Heart right ventricle (tissue), 16 donors: Measurements from ENCODE around the gene CEP20. TPM values are rescaled to one million over a fixed set of nuclear protein-coding genes. Genes with fewer than 3 reads are reported as not detected.
A peak's percentile ranks its signal among the peaks of the same experiment; 100 is the strongest.

Experiments
- ATAC-seq, 8 donors: fragments of 200-7000 bp; cut with Tn5 transposase; one replicate each; pipeline ENCODE4 v1.9.1; 2020; ENCODE audit warnings: mild to moderate bottlenecking in 8 of 8, moderate library complexity in 8 of 8, moderate number of reproducible peaks in 1 of 8
- DNase-seq, 2 donors: peaks; one replicate each; pipeline ENCODE4 v3.0.0-alpha.2; 2020
- H3K27ac ChIP-seq, 10 donors: fragments of 200-600 bp; sonication (generic) in 2 of 10; one replicate each; pipeline versions ENCODE4 v1.5.0 to v1.8.0; 2020 to 2022; ENCODE audit warnings: mild to moderate bottlenecking in 3 of 10
- H3K27me3 ChIP-seq, 7 donors: fragments of 200-600 bp; one replicate each; pipeline ENCODE4 v1.8.0; 2021 to 2022; ENCODE audit warnings: mild to moderate bottlenecking in 2 of 7
- H3K36me3 ChIP-seq, 9 donors: fragments of 200-600 bp; sonication (generic) in 1 of 9; one replicate each; pipeline versions ENCODE4 v1.5.0 to v1.8.0; 2020 to 2022; ENCODE audit warnings: mild to moderate bottlenecking in 2 of 9
- H3K4me1 ChIP-seq, 9 donors: fragments of 200-600 bp; sonication (generic) in 1 of 9; one replicate each; pipeline versions ENCODE4 v1.5.0 to v1.8.0; 2020 to 2022; ENCODE audit warnings: mild to moderate bottlenecking in 4 of 9
- H3K4me3 ChIP-seq, 10 donors: fragments of 200-600 bp; sonication (generic) in 2 of 10; one replicate each; pipeline versions ENCODE4 v1.5.0 to v1.8.0; 2020 to 2022; ENCODE audit warnings: mild to moderate bottlenecking in 7 of 10, moderate library complexity in 2 of 10
- H3K9me3 ChIP-seq, 11 donors: fragments of 200-600 bp in 10 of 11; sonication (generic) in 2 of 11; one replicate each; pipeline versions ENCODE4 v1.5.0 to v1.8.0; 2013 to 2022; ENCODE audit warnings: mild to moderate bottlenecking in 2 of 11, control low read depth in 1 of 11, moderate library complexity in 1 of 11
- WGBS, 2 donors: extraction: QIAGEN DNeasy Blood & Tissue Kit; methylation state at CpG; one replicate each; pipeline ENCODE4 v1.1.7; 2013; ENCODE audit warnings: inconsistent platforms in 1 of 2; 5-methylcytosine and 5-hydroxymethylcytosine counted together
- intact Hi-C, 10 donors: fragments of 100-400 bp; cut with DNase I; formaldehyde crosslinking; loops; one replicate each; pipeline versions ENCODE4 v1.11.1 to v1.14.2; 2022
- polyA plus RNA-seq, 2 donors: library from polyadenylated mRNA; stranded (reverse); fragments of 200-250 nt; gene quantifications; one replicate each; pipeline ENCODE4 v1.2.3, GENCODE V29; 2013
- total RNA-seq, 10 donors: library from RNA; stranded (reverse); fragmentation: NEBNext Ultra II Directional in 3 of 10; extraction: Animal tissue kit (Norgen Biotek cat#: 25700) in 3 of 10; gene quantifications; one replicate each; pipeline versions ENCODE4 v1.2.1 to v1.2.4, GENCODE V29; 2021 to 2023
- TF ChIP-seq, protein P1 (sequence below), 9 donors: fragments of 200-600 bp; sonication (generic) in 2 of 9; IDR thresholded peaks; one replicate each; pipeline versions ENCODE4 v1.5.0 to v1.8.0; 2021 to 2022; ENCODE audit warnings: antibody characterized with exemption in 9 of 9, mild to moderate bottlenecking in 5 of 9, moderate library complexity in 1 of 9
- donor health status: Arrhythmogenic right ventricular cardiomyopathy.
- donor health status: ischemic (EF 13 %, LVEDD 7.1; RV severe dilation, severe dysfunction).
- donor health status: healthy with polysubstance abuse.
- donor health status: DM: no; HTN: yes; CAD: no.
- donor health status: DM: no; HTN: no; CAD: no.
- donor health status: ischemic (EF 25% LVEDD 6.9; RV normal size, moderate dysfunction).
- donor health status: ischemic (EF 25% LVEDD 5.7; RV mildly dilated, moderate dysfunction).
- donor health status: healthy.
- donor health status: DM: yes; HTN: yes; CAD: no.
- donor health status: Ischemic cardiomyopathy.
- donor health status: ischemic (EF 35%, LVEDD 5.7; RV mildly dilated, moderate dysfunction).
- donor health status: nonischemic (EF 11% LVEDD 7.7; RV severe dilation, severe dysfunction).
- donor health status: DM: yes; HTN: yes; CAD: no.
- donor health status: PGD.
- donor health status: ischemic (EF 29% LVEDD 5.4; RV normal size, mild dysfunction).
- donor health status: nonischemic (EF 23%, LVEDD 6.1; RV moderate dilation, normal function).

Gene CEP20
- total and polyA plus RNA-seq, 12 donors: 14.8 to 42.6 (median 32.1) TPM

DNA sequence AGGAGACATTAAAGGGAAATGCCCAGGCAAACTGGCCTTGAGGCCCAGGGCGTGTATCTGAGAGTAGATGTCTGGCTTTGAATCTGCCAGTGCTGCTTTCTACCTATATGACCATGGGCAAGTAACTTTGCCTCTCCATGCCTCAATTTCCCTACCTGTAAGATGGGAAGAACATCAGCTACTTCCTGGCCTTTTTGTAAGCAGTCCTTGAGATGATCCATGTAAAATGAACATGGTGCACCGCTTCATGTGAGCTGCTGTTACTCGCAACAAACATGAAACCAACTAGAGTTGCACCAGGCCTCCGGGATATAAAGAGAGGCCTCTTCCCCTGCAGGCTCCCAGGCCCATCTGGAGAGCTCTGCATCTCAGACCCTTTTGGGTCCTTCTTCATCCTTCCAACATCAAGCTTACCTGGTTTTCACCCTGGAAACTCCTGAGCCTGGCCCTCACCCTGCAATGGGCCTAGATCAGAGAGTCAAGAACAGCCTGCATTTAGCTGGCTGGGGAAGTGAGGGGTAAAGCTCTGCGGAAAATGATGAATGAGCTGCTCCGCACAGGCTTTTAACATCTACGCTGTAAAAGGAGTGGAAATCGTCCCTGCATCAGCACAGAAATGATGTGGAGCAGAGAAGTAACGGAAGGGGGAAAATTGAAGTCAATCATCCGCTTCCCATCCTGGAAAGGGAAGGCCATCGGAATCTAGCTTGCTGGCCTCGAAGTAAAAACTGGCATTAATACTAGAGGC, 29.3 kb downstream of the CEP20 start:
- H3K27me3 ChIP-seq: peaks cover 0 to 48% (median 28%) of the 10 kb centered on the region in 7 donors
- H3K4me3 ChIP-seq: no peak overlapping the region
- intact Hi-C loops: no loop called here
- DNase-seq (no peak), ATAC-seq (no peak)
- TF ChIP-seq, protein P1, sequence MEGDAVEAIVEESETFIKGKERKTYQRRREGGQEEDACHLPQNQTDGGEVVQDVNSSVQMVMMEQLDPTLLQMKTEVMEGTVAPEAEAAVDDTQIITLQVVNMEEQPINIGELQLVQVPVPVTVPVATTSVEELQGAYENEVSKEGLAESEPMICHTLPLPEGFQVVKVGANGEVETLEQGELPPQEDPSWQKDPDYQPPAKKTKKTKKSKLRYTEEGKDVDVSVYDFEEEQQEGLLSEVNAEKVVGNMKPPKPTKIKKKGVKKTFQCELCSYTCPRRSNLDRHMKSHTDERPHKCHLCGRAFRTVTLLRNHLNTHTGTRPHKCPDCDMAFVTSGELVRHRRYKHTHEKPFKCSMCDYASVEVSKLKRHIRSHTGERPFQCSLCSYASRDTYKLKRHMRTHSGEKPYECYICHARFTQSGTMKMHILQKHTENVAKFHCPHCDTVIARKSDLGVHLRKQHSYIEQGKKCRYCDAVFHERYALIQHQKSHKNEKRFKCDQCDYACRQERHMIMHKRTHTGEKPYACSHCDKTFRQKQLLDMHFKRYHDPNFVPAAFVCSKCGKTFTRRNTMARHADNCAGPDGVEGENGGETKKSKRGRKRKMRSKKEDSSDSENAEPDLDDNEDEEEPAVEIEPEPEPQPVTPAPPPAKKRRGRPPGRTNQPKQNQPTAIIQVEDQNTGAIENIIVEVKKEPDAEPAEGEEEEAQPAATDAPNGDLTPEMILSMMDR (IDR thresholded peaks at IDR 0.05): no peak
- no peaks in the 10 kb centered on the region for H3K9me3 ChIP-seq
- 92 to 95% methylated on average over 12 of the region's 12 CpGs for WGBS, 2 donors
- peaks cover 0 to 20% (median 14%) of the 10 kb centered on the region in 9 donors for H3K4me1 ChIP-seq
- H3K36me3 ChIP-seq: no peaks in the 10 kb centered on the region
- H3K27ac ChIP-seq: peak overlapping the region in 3 of 10 donors; percentile 62 to 79 (median 75)

- intact Hi-C loops: no loop called here
- WGBS, 2 donors: 1 to 2% methylated on average over 55 of the region's 55 CpGs
- Histone ChIP-seq H3K9me3 (no peaks in the 10 kb centered on the region), H3K4me3 (peak overlapping the region in 9 of 10 donors; percentile 37 to 54 (median 44)), H3K4me1 (peaks cover 0 to 20% (median 14%) of the 10 kb centered on the region in 9 donors), H3K27ac (peak overlapping the region in 9 of 10 donors; percentile 2 to 79 (median 58)), H3K27me3 (peaks cover 0 to 48% (median 28%) of the 10 kb centered on the region in 7 donors), H3K36me3 (no peaks in the 10 kb centered on the region)
- peak; percentile 62 to 74 (median 67) for ATAC-seq
- DNase-seq: peak; percentile 27 to 49
- TF ChIP-seq, protein P1 (IDR thresholded peaks at IDR 0.05): no peak
Observed at GRCh38 chr16:15857724-15858560, 30.5 kb downstream of the CEP20 start.

- no peaks in the 10 kb centered on the region for H3K36me3 ChIP-seq
- no peaks in the 10 kb centered on the region for H3K9me3 ChIP-seq
- WGBS, 2 donors: 0 to 1% methylated on average over 45 to 48 of the region's 49 CpGs
- peak within 1 kb of the TSS in 4 of 10 donors; percentile 43 to 79 (median 68) for H3K27ac ChIP-seq
- DNase-seq (peak in 1 of 2 donors; percentile 15), ATAC-seq (peak in 7 of 8 donors; percentile 34 to 62 (median 45))
- TF ChIP-seq, protein P1 (IDR thresholded peaks at IDR 0.05): peak in 3 of 9 donors; percentile 5 to 23 (median 8)
- H3K27me3 ChIP-seq: peaks cover 0 to 48% (median 28%) of the 10 kb centered on the region in 7 donors
- H3K4me1 ChIP-seq: peaks cover 0 to 20% (median 14%) of the 10 kb centered on the region in 9 donors
- intact Hi-C loops: no loop called here
- peak within 1 kb of the TSS; percentile 14 to 54 (median 41) for H3K4me3 ChIP-seq
Observed at GRCh38 chr16:15856901-15857698, 31.3 kb downstream of the CEP20 start, which contains the start of gene MYH11. TSS of gene MYH11 (minus strand) at chr16:15857028. CDS start at chr16:15838252, 18,776 bp downstream.
